GM21529 (cell line): Measurements from ENCODE around the gene SHROOM3.
A peak's percentile ranks its signal among the peaks of the same experiment; 100 is the strongest.

Experiments used
- ATAC-seq: cut with Tn5 transposase; IDR thresholded peaks from one replicate; pipeline ENCODE4 v1.9.1; 2021; ENCODE audit not compliant: unreplicated experiment

The SHROOM3 gene

DNA sequence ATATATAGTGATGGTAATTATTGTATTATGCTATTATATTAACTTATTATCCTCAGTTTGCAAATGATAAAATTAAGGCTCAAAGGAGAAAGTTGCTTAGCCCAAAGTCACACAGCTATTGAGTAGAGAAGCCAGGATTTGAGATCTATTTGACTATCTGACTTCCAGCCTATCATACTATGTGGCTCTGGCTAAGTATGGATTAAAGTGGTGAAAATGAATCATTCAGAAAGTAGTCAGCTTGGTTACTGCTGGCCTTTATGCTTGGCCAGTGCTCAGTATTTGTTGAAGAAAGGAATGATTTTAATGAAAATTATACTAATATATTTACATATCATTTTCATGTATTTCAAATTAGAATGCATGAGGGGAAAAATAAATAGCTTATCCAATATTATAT lies 219.8 kb downstream of the SHROOM3 start:
- ATAC-seq, result no peak

DNA sequence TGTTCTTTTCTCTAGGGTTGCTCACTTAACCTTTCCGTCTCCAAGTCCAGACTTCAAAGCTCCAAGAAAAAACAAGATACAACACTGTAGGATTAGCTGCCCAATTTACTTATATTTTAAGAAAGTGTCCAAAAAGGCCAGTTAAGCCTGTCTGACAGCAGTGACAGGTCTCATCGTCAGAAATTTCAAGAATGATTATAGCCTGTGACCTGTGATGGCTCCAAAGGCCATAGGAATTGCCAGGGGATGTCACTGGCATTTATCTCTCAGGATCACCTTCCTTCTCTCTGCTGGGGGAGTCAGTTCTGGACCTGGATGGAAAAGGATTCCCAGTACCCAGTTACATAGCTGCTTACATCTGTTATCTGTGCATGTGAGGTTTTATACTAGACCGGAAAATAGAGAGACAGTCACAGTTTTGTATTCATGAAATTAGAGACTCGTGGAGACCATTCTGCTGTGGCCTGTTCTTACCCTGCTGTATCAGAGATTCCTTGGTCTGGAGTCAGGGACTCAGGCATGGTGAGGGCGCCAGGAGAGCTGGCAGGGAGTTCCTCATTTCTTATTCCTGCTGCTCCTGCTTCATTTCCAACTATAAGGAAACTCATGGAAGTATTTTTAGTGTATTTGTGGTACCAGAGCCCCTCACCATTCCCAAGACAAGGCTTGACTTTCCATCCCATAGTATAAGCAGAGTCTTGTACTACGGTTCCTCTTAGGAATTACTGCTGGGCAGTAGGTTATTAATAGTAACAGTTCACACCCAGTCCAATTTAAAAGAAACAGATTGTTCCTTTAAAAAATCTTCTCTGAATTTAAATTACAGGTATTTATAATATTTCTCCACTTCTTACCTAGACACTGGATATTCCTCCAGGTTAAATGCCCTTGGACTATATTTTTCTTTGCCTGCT lies 220.8 kb downstream of the SHROOM3 start:
- ATAC-seq, result no peak

- no peak for ATAC-seq
Measured at GRCh38 chr4:76657443-76657842, 222.4 kb downstream of the SHROOM3 start.

GRCh38 chr4:76658231-76659102 lies 223.4 kb downstream of the SHROOM3 start:
- no peak for ATAC-seq

GRCh38 chr4:76659103-76659490 lies 224.1 kb downstream of the SHROOM3 start:
- ATAC-seq, result no peak

GRCh38 chr4:76663824-76664223 lies 228.8 kb downstream of the SHROOM3 start:
- ATAC-seq, result no peak

GRCh38 chr4:76665153-76665552 lies 230.1 kb downstream of the SHROOM3 start:
- ATAC-seq, result no peak

DNA sequence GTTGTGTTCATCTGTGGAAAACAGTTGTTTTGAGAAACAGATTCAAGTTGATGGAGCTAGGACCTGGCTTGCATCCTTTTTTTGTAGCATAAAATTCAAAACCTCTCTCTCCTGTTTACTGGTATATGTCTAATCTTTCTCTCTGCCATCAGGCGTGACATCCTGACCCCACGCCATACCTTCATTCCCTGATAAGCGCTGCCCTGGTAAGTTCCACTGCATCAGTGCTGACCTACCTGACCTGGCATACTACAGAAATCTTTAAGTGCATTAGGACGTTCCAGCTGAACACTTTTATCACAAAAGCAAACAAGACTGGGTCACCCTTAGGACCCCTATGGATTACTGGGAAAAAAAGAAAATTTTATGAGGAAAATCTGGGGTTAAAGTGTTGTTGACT lies 230.7 kb downstream of the SHROOM3 start:
- ATAC-seq, result no peak

- peak; percentile 71 for ATAC-seq
Measured at GRCh38 chr4:76666944-76667532, 232.0 kb downstream of the SHROOM3 start.

DNA sequence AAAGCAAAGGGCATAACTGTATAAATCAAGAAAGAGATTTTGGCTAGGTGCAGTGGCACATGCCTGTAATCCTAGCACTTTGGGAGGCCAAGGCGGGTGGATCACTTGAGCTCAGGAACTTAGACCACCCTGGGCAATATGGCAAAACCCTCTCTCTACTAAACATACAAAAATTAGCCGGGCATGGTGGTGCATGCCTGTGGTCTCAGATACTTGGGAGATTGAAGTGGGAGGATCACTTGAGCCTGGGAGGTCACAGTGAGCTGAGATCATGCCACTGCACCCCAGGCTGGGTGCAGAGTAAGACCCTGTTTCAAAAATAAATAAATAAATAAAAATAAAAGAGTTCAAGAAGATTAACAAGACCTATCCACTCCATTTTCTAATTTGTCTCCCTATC lies 235.6 kb downstream of the SHROOM3 start:
- ATAC-seq, result no peak

GRCh38 chr4:76673362-76673761 lies 238.3 kb downstream of the SHROOM3 start:
- no peak for ATAC-seq

- ATAC-seq, result no peak
Measured at GRCh38 chr4:76674983-76675382, 240.0 kb downstream of the SHROOM3 start.

DNA sequence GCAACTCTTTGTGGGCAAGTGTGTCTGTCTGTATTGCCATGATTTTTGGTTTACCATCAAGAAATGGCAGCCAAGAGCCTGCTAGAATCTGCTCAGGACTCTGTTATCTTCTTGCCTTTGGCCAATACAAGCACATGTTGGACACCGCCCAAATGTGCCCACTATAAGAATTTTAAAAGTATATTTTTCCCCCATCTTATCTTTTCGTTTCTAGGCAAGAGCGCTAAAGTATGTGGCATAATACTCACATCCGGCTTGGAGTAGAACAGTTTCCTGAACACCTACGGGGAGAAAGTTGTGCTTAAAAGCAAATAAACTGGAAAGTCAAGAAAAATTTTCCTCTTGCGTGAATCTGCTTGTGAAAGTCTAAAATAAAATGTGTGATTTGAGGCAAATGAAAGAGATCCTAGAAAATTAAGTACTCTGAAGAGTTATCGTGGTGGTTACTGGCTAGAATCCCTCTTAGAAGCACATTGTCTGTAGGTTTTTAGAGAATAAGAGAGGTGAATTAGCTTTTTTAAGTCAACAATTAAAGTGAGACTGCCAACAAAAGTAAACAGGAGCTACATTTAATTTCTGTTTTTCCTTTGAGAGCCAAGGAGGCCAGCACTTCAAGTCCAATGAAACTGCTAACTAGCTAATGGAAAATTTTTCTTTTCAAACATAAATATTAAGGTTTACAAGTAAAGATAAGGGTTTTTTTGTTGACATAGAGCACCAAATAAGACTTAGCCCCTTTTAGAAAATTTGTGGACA lies 242.7 kb downstream of the SHROOM3 start:
- ATAC-seq, result no peak

DNA sequence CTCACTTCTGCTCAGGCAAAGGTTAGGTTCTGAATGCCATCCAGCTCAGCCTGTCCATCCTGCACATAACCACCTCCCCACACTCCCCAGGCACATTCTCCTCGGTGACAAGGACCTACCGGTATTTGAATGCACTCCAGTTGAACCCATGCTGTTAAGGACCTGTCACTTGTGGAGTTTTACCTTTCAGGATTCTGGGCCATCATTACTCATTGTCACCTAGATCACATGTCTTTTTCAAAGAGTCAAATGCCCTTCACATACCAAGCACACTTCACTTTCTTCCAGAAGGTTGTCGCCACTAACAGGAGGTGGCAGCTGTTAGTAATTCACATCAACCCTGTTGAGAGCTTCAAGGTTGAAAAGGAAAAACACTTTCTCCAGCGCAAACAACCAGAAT lies 244.7 kb downstream of the SHROOM3 start:
- ATAC-seq, result no peak

GRCh38 chr4:76680952-76681351 lies 245.9 kb downstream of the SHROOM3 start:
- ATAC-seq, result no peak

GRCh38 chr4:76681996-76682395 lies 247.0 kb downstream of the SHROOM3 start:
- ATAC-seq, result no peak

- ATAC-seq, result no peak
Measured at GRCh38 chr4:76683144-76683543, 248.1 kb downstream of the SHROOM3 start.

DNA sequence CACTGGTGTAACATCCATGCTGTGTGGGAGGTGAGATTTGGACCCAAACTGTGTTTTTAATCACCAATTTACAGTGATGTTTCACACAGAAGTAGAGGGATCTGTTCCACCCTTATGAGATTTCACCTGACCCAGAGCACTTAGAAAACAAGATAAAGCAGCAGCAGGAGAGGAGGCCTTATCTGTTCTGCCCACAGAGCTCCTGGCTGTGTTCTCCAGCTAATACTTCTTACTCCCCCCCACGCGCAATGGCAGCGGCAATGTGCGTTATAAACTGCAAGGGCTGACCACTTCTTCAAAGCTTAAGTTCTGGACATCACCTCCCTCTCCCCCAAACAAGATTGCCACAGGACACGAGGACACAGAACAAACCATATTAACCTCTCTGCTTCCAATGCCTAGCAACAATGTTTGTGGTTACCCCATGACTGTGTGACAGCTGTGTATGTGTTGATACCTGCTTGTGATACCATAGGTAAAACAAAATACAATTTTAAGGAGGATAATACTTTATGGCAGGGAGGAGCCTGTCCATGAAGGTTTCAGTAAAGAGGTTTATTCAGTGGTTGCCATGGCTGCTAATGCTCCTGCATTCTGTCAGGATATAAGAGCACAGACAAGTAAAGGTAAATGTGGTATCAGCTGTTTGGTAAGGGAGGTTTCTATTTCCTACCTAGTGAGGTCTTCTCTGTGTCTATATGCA lies 252.9 kb downstream of the SHROOM3 start:
- no peak for ATAC-seq

GRCh38 chr4:76688619-76689144 lies 253.7 kb downstream of the SHROOM3 start:
- no peak for ATAC-seq
